Activated naive CD4-positive, alpha-beta T cell (primary cell): ENCODE results near the gene ZC3HAV1.
"Not testable (repeated sequence)": the region's sequence is repeated elsewhere in the genome, so short reads cannot be mapped to it uniquely, and the experiment has no call there.

ENCODE experiments used
- DNase-seq, 4 experiments: peaks; one replicate each; lab custom pipeline; 2025; lab: John Stamatoyannopoulos, UW

The ZC3HAV1 gene

GRCh38 chr7:139112316-139112715, 2.8 kb upstream of the ZC3HAV1 start:
- no peak for DNase-seq

- DNase-seq, result no peak
Observed at GRCh38 chr7:139111811-139112301, 2.3 kb upstream of the ZC3HAV1 start.

- DNase-seq, result no peak
Observed at GRCh38 chr7:139111147-139111546, 1.6 kb upstream of the ZC3HAV1 start.

- no peak for DNase-seq
Observed at GRCh38 chr7:139109983-139110411, 477 bp upstream of the ZC3HAV1 start.

- DNase-seq, result no peak
Observed at GRCh38 chr7:139108266-139109187, 993 bp downstream of the ZC3HAV1 start.

- no peak for DNase-seq
Observed at GRCh38 chr7:139106959-139107358, 2.6 kb downstream of the ZC3HAV1 start.

- not testable (repeated sequence) for DNase-seq
Observed at GRCh38 chr7:139106227-139106626, 3.3 kb downstream of the ZC3HAV1 start.

GRCh38 chr7:139105484-139105883, 4.0 kb downstream of the ZC3HAV1 start:
- no peak for DNase-seq

- DNase-seq, result no peak
Observed at GRCh38 chr7:139104091-139104450, 5.4 kb downstream of the ZC3HAV1 start.

- no peak for DNase-seq
Observed at GRCh38 chr7:139103057-139103815, 6.3 kb downstream of the ZC3HAV1 start.

- not testable (repeated sequence) for DNase-seq
Observed at GRCh38 chr7:139101637-139102158, 7.8 kb downstream of the ZC3HAV1 start.

GRCh38 chr7:139099172-139099947, 10.2 kb downstream of the ZC3HAV1 start:
- no peak for DNase-seq

GRCh38 chr7:139095194-139095659, 14.3 kb downstream of the ZC3HAV1 start:
- DNase-seq, result peak in 3 of 4 experiments; percentile 12 to 66 (median 55)

GRCh38 chr7:139094596-139094995, 14.9 kb downstream of the ZC3HAV1 start:
- no peak for DNase-seq

GRCh38 chr7:139094030-139094429, 15.5 kb downstream of the ZC3HAV1 start:
- no peak for DNase-seq

GRCh38 chr7:139093512-139093911, 16.0 kb downstream of the ZC3HAV1 start:
- DNase-seq, result not testable (repeated sequence)

GRCh38 chr7:139092090-139092796, 17.3 kb downstream of the ZC3HAV1 start:
- DNase-seq, result no peak

- no peak for DNase-seq
Observed at GRCh38 chr7:139091677-139091996, 17.9 kb downstream of the ZC3HAV1 start.

GRCh38 chr7:139089118-139089517, 20.4 kb downstream of the ZC3HAV1 start:
- DNase-seq, result no peak

- no peak for DNase-seq
Observed at GRCh38 chr7:139088268-139088667, 21.3 kb downstream of the ZC3HAV1 start.

GRCh38 chr7:139087212-139087611, 22.3 kb downstream of the ZC3HAV1 start:
- no peak for DNase-seq
